PC-9 (cell line): ENCODE data around the gene PRKG1. TPM values are rescaled to one million over a fixed set of nuclear protein-coding genes. Genes with fewer than 3 reads are reported as not detected.

ENCODE experiments used
- BruUV-seq: library from RNA; stranded (reverse); fragments of 400-500 nt; replicated peaks from 2 replicates; lab custom pipeline; 2021; lab: Mats Ljungman, UMichigan
- CTCF ChIA-PET: fragments of 300-600 bp; sonication (Branson Sonifier 250); formaldehyde crosslinking; loops from one replicate; lab custom pipeline; 2022; ENCODE audit warnings: antibody characterized with exemption; lab: Charles Lee
- POLR2A ChIA-PET: fragments of 300-600 bp; sonication (Branson Sonifier 250); formaldehyde crosslinking; loops from one replicate; lab custom pipeline; 2022; ENCODE audit warnings: antibody characterized with exemption; ENCODE audit not compliant: unreplicated experiment; lab: Charles Lee
- DNase-seq, 2 experiments: peaks; one replicate each; pipeline versions ENCODE4 v3.0.0 to v3.0.0-alpha.2; 2015 to 2022; ENCODE audit warnings: mixed read lengths in 1 of 2
- H2AFZ ChIP-seq: fragments of 200-600 bp; sonication (generic); 2 replicates; pipeline ENCODE4 v1.8.1; 2017; ENCODE audit warnings: antibody characterized with exemption
- H3F3A ChIP-seq: fragments of 200-600 bp; sonication (generic); 2 replicates; pipeline ENCODE4 v1.8.1; 2017; ENCODE audit warnings: antibody characterized with exemption, mild to moderate bottlenecking, low read depth; ENCODE audit not compliant: insufficient read depth
- H3K27ac ChIP-seq: fragments of 200-600 bp; sonication (generic); 2 replicates; pipeline ENCODE4 v1.6.1; 2016; ENCODE audit warnings: mixed run types
- H3K27me3 ChIP-seq: fragments of 200-600 bp; sonication (generic); 2 replicates; pipeline ENCODE4 v1.6.1; 2016; ENCODE audit warnings: low read depth, mixed run types; ENCODE audit not compliant: insufficient read depth
- H3K36me3 ChIP-seq: fragments of 200-600 bp; sonication (generic); 2 replicates; pipeline ENCODE4 v1.6.1; 2016; ENCODE audit warnings: low read depth, mixed run types
- H3K4me1 ChIP-seq: fragments of 200-600 bp; sonication (generic); replicated peaks from 2 replicates; pipeline ENCODE4 v1.6.1; 2016; ENCODE audit warnings: mixed run types; ENCODE audit not compliant: insufficient read depth
- H3K4me2 ChIP-seq: fragments of 200-600 bp; sonication (generic); 2 replicates; pipeline ENCODE4 v1.6.1; 2017; ENCODE audit warnings: mixed run types
- H3K4me3 ChIP-seq: fragments of 200-600 bp; sonication (generic); 2 replicates; pipeline ENCODE4 v1.6.1; 2016; ENCODE audit warnings: mixed run types
- H3K79me2 ChIP-seq: fragments of 200-600 bp; sonication (generic); 2 replicates; pipeline ENCODE4 v1.6.1; 2017; ENCODE audit warnings: low read depth, mixed run types
- H3K9me2 ChIP-seq: fragments of 200-600 bp; sonication (generic); 2 replicates; pipeline ENCODE4 v1.8.1; 2017; ENCODE audit warnings: mild to moderate bottlenecking; ENCODE audit not compliant: insufficient read depth
- H3K9me3 ChIP-seq: fragments of 200-600 bp; sonication (generic); 2 replicates; pipeline ENCODE4 v1.8.1; 2016; ENCODE audit warnings: low read depth; ENCODE audit not compliant: insufficient read depth
- H4K20me1 ChIP-seq: fragments of 200-600 bp; sonication (generic); 2 replicates; pipeline ENCODE4 v1.8.1; 2017; ENCODE audit not compliant: insufficient read depth
- EZH2 ChIP-seq: fragments of 200-600 bp; sonication (generic); IDR thresholded peaks from 2 replicates; pipeline ENCODE4 v1.8.0; 2017; ENCODE audit warnings: antibody characterized with exemption, low read depth
- intact Hi-C: fragments of 100-400 bp; cut with micrococcal nuclease; formaldehyde crosslinking; loops from one replicate; pipeline ENCODE4 v1.10.0; 2022; ENCODE audit not compliant: unreplicated experiment
- total RNA-seq: library from RNA; stranded (reverse); gene quantifications from 2 replicates; pipeline ENCODE4 v1.2.3, GENCODE V29; 2021
- TF ChIP-seq, protein P1 (sequence below): fragments of 200-600 bp; sonication (generic); conservative IDR thresholded peaks from 2 replicates; pipeline ENCODE4 v1.6.1; 2017; ENCODE audit warnings: mixed run types, antibody characterized with exemption, mild to moderate bottlenecking, moderate library complexity

The PRKG1 gene
- total RNA-seq, 1 experiment from 2014 or later = 0.70 TPM

DNA sequence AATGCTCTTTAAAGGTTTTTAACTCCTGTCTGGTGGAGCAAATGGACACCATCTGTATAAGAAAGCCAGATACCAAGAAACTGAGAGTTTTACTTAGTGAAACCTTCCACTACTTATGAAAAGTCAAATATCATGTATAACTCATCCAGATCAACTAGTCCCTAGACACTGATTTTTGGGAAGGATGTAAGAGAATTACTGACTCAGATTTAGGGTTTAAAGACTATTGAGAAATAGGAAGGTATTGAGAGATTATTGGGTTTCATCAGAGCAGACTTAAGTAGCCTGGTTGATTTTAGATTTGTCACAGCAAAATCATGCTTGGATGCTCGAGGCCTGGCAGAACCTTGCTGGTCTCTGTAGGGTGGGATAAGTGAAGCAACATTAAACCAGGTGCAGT lies 622.0 kb downstream of the PRKG1 start:
- intact Hi-C loops = no loop called here
- H3K4me3 ChIP-seq = no peak overlapping the region
- H3K9me3 ChIP-seq = no peaks in the 10 kb centered on the region
- no peak overlapping the region for H2AFZ ChIP-seq
- no TSS peak for BruUV-seq
- no peaks in the 10 kb centered on the region; the same call in 1 of the 2 replicates for H3F3A ChIP-seq
- 0 out of 2 replicates have a peak, but pooled peaks cover 4% of the 10 kb centered on the region for H4K20me1 ChIP-seq
- peaks cover 19% of the 10 kb centered on the region; the same call in 1 of the 2 replicates for H3K4me1 ChIP-seq
- H3K4me2 ChIP-seq = no peak overlapping the region
- 0 out of 2 replicates have a peak, but pooled peaks cover 7% of the 10 kb centered on the region for H3K36me3 ChIP-seq
- DNase-seq = no peak
- H3K27ac ChIP-seq = no peak overlapping the region
- H3K79me2 ChIP-seq = peaks cover 33% of the 10 kb centered on the region
- POLR2A ChIA-PET = no interaction called here
- no peaks in the 10 kb centered on the region for H3K27me3 ChIP-seq
- TF ChIP-seq EZH2 = no peak
- TF ChIP-seq, protein P1, sequence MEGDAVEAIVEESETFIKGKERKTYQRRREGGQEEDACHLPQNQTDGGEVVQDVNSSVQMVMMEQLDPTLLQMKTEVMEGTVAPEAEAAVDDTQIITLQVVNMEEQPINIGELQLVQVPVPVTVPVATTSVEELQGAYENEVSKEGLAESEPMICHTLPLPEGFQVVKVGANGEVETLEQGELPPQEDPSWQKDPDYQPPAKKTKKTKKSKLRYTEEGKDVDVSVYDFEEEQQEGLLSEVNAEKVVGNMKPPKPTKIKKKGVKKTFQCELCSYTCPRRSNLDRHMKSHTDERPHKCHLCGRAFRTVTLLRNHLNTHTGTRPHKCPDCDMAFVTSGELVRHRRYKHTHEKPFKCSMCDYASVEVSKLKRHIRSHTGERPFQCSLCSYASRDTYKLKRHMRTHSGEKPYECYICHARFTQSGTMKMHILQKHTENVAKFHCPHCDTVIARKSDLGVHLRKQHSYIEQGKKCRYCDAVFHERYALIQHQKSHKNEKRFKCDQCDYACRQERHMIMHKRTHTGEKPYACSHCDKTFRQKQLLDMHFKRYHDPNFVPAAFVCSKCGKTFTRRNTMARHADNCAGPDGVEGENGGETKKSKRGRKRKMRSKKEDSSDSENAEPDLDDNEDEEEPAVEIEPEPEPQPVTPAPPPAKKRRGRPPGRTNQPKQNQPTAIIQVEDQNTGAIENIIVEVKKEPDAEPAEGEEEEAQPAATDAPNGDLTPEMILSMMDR = no peak
- H3K9me2 ChIP-seq = no peaks in the 10 kb centered on the region
- CTCF ChIA-PET = no interaction called here

- H3K4me3 ChIP-seq = peak overlapping the region; percentile 81
- H3K9me2 ChIP-seq = no peaks in the 10 kb centered on the region
- peak overlapping the region; percentile 98 for H2AFZ ChIP-seq
- H4K20me1 ChIP-seq = 0 out of 2 replicates have a peak, but pooled peaks cover 4% of the 10 kb centered on the region
- BruUV-seq = TSS peak; percentile 67
- TF ChIP-seq, protein P1 = no peak
- no peak for TF ChIP-seq EZH2
- POLR2A ChIA-PET = no interaction called here
- peaks cover 16% of the 10 kb centered on the region; the same call in 1 of the 2 replicates for H3K4me1 ChIP-seq
- DNase-seq = no peak
- 0 out of 2 replicates have a peak, but pooled peaks cover 7% of the 10 kb centered on the region for H3K36me3 ChIP-seq
- intact Hi-C loops = no loop called here
- CTCF ChIA-PET = interaction anchor here (0.6 kb wide), 1 partner anchor 35 kb away, joined by 3 read pairs; no protein-coding TSS in a partner anchor
- H3K4me2 ChIP-seq = peak overlapping the region; percentile 79
- no peak overlapping the region for H3K27ac ChIP-seq
- H3K27me3 ChIP-seq = no peaks in the 10 kb centered on the region
- H3K79me2 ChIP-seq = peaks cover 33% of the 10 kb centered on the region
- H3K9me3 ChIP-seq = no peaks in the 10 kb centered on the region
- no peaks in the 10 kb centered on the region; the same call in 1 of the 2 replicates for H3F3A ChIP-seq
Measured at GRCh38 chr10:51698473-51699063, 624.3 kb downstream of the PRKG1 start.

GRCh38 chr10:51699145-51699474 lies 624.8 kb downstream of the PRKG1 start:
- intact Hi-C loops = no loop called here
- no TSS peak for BruUV-seq
- peaks cover 33% of the 10 kb centered on the region for H3K79me2 ChIP-seq
- no peak for TF ChIP-seq EZH2
- TF ChIP-seq, protein P1 = no peak
- H3K9me2 ChIP-seq = no peaks in the 10 kb centered on the region
- POLR2A ChIA-PET = no interaction called here
- H2AFZ ChIP-seq = peak overlapping the region; percentile 98
- H4K20me1 ChIP-seq = 0 out of 2 replicates have a peak, but pooled peaks cover 4% of the 10 kb centered on the region
- H3K4me1 ChIP-seq = peaks cover 16% of the 10 kb centered on the region; the same call in 1 of the 2 replicates
- no peaks in the 10 kb centered on the region for H3F3A ChIP-seq
- peak overlapping the region; percentile 79 for H3K4me2 ChIP-seq
- 0 out of 2 replicates have a peak, but pooled peaks cover 7% of the 10 kb centered on the region for H3K36me3 ChIP-seq
- CTCF ChIA-PET = interaction anchor here (0.6 kb wide), 1 partner anchor 36 kb away, joined by 3 read pairs; no protein-coding TSS in a partner anchor
- no peaks in the 10 kb centered on the region for H3K27me3 ChIP-seq
- peak in 1 of 2 experiments; percentile 42 for DNase-seq
- H3K4me3 ChIP-seq = peak overlapping the region; percentile 81
- H3K27ac ChIP-seq = peak overlapping the region; percentile 69; the same call in 1 of the 2 replicates
- no peaks in the 10 kb centered on the region for H3K9me3 ChIP-seq
